H54 (cell line): ENCODE data around the gene SEMA3B.
"Not testable (repeated sequence)": the region's sequence is repeated elsewhere in the genome, so short reads cannot be mapped to it uniquely, and the experiment has no call there.

Experiments used
- DNase-seq: peaks from one replicate; pipeline ENCODE4 v3.0.0; 2011; ENCODE audit warnings: low spot score, mixed read lengths; ENCODE audit not compliant: insufficient read length
- FAIRE-seq: peaks from 3 replicates; lab custom pipeline; 2011; peaks lifted over from hg19 to GRCh38; lab: Jason Lieb, UNC
- POLR2A ChIP-seq: IDR thresholded peaks from 2 replicates; pipeline ENCODE4 v1.6.1; 2011; ENCODE audit warnings: low read depth, mild to moderate bottlenecking, low read length

Gene SEMA3B

GRCh38 chr3:50267280-50267913, 1.6 kb upstream of the SEMA3B start:
- TF ChIP-seq POLR2A = 0 out of 2 replicates have a peak, but pooled peaks have one; percentile 10
- DNase-seq (no peak), FAIRE-seq (no peak)

DNA sequence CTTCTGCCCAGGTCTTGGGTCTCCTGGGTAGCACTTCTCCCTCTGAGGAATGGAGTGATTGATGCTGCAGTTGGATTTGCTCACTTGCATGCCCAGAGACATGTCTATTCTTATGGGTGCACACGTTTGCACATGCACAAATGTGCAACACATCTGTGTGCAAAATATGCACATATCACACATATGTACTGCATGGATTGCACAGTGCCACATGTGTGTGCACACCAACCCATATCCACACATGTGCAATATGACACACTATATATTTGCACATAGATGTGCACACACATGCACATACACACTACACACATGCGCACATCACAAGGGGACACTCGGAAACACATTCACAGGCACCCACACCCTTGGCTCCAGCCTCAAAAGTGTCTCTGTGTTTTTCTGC, 671 bp upstream of the SEMA3B start:
- FAIRE-seq (no peak), DNase-seq (no peak)
- no peak for TF ChIP-seq POLR2A

DNA sequence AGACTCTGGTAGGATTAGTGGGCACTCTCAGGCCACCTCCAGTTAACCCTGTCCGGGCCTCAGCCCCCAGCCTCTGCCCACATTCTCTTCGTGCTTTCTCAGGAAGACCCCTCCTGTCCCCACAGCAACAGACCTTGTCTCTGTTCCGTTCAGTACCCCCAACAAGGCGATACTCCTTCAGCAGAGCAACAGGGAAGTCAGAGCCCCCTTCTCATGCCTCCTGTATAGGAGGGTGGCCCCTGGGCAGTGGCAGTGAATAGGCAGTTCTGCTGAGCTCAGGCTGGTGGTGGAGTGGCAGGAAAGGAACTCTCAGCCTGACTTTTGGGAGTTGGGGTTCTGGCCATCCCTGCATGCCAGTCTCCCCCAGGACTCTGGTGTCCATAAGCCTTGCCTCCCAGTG, 513 bp downstream of the SEMA3B start:
- no peak for TF ChIP-seq POLR2A
- DNase-seq = no peak
- no peak for FAIRE-seq

DNA sequence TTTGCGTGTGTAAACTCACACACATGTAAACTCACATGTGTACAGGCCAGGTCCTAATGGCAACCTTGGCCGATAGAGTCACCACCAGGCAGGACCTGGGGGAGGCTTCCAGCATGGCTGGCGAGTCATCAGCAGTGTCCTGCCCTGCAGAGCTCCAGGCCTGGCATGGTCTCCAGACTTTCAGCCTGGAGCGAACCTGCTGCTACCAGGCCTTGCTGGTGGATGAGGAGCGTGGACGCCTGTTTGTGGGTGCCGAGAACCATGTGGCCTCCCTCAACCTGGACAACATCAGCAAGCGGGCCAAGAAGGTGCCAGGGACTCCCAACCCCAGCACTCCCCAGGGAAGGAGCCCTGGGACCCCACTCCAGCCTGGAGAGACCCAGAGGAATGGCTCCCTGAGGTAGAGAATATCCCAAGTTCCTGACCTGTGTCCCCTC, 1.0 kb downstream of the SEMA3B start:
- FAIRE-seq = peak; percentile 71
- DNase-seq = peak; percentile 90

DNA sequence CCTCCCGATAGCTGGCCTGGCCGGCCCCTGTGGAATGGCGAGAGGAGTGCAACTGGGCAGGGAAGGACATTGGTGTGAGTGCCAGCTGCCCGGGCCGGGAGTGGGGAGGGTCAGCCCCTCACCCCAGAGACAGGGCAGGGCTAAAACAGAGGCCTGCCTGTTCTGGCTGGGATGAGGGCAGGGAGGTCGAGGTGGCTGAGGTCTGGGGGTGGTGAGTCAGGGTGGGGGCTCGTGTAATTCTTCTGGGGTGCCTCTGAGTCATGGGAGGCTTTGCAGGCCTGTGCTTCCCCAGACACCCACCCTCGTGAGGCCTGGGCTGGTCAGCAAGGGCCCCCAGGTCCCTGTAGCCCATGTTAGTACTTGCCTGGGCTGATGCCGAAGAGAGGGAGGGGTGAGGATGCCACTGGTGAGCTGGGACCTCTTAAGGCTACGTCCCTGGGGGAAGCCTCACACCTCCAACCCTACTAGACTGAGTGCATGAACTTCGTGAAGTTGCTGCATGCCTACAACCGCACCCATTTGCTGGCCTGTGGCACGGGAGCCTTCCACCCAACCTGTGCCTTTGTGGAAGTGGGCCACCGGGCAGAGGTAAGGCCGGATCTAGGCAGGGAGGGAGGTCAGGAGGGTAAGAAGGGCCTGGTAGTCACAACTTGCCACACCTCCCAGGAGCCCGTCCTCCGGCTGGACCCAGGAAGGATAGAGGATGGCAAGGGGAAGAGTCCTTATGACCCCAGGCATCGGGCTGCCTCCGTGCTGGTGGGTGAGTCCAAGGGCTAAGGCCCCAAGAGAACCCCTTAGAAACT, 1.7 kb downstream of the SEMA3B start:
- TF ChIP-seq POLR2A = no peak
- FAIRE-seq (no peak), DNase-seq (no peak)

More for the DNA sequence above, 1.0 kb downstream of the SEMA3B start:
- no peak for TF ChIP-seq POLR2A

DNA sequence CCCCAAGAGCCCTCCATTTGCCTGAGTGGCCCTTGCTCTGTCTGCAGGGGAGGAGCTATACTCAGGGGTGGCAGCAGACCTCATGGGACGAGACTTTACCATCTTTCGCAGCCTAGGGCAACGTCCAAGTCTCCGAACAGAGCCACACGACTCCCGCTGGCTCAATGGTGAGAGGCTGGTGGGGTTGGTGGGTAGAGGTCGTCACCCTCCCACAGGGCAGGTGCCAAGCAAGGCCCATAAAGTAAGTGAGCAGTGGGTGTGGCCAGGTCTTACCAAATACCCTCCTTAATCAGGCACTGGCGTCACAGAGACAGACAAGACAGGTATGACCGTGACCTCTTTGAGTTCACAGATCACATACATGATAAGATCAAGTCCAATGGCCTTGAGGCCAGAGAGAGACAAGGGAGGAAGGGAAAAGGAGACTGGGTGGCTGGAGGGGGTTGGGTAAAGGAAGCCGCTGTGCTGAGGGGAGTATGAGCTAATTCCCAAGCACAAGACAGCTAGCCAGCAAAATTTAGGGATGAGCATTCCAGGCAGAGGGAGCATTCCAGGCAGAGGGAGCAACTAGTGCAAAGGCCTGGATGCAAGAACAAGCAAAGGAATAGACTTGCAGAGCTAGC, 2.5 kb downstream of the SEMA3B start:
- no peak for FAIRE-seq
- DNase-seq = no peak
- TF ChIP-seq POLR2A = no peak

- DNase-seq, FAIRE-seq: not testable (repeated sequence)
These were observed 3.6 kb downstream of the SEMA3B start for GRCh38 chr3:50272538-50272910.

DNA sequence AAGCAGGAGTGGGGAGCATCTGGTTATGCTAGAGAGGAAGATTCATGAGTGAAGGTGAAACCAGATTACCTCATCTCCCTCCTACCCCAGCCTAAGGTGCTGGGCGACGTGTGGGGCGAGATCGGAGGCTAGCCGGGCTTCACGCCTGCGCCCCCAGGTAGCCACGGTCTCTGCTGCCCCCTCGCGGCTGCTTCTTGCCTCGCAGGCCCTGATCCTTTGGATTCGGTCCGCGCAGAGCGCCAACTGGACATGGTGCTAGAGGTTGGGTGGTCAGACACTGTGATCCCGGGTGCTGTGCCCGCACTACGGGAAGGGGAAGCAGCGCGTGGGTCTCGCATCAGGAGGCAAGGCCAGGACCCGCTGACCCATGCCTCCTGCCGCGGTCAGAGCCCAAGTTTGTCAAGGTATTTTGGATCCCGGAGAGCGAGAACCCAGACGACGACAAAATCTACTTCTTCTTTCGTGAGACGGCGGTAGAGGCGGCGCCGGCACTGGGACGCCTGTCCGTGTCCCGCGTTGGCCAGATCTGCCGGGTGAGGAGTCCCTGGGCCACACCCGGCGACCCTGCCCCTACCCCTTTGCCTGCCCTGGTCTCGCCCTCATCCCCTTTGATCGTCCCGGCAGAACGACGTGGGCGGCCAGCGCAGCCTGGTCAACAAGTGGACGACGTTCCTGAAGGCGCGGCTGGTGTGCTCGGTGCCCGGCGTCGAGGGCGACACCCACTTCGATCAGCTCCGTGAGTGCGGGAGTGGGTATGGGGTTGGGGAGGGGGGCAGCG, 4.2 kb downstream of the SEMA3B start:
- FAIRE-seq = no peak
- TF ChIP-seq POLR2A = no peak
- DNase-seq = peak; percentile 94

DNA sequence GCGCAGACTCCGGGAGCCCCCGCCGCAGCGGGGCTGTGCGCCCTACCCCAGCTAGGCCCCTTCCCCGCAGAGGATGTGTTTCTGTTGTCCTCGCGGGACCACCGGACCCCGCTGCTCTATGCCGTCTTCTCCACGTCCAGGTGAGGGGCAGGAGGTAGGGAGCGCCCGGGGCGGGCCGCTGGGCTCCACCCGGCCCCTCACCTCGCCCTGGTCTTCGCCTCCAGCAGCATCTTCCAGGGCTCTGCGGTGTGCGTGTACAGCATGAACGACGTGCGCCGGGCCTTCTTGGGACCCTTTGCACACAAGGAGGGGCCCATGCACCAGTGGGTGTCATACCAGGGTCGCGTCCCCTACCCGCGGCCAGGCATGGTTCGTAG, 4.7 kb downstream of the SEMA3B start:
- no peak for FAIRE-seq
- DNase-seq = no peak
- no peak for TF ChIP-seq POLR2A

DNA sequence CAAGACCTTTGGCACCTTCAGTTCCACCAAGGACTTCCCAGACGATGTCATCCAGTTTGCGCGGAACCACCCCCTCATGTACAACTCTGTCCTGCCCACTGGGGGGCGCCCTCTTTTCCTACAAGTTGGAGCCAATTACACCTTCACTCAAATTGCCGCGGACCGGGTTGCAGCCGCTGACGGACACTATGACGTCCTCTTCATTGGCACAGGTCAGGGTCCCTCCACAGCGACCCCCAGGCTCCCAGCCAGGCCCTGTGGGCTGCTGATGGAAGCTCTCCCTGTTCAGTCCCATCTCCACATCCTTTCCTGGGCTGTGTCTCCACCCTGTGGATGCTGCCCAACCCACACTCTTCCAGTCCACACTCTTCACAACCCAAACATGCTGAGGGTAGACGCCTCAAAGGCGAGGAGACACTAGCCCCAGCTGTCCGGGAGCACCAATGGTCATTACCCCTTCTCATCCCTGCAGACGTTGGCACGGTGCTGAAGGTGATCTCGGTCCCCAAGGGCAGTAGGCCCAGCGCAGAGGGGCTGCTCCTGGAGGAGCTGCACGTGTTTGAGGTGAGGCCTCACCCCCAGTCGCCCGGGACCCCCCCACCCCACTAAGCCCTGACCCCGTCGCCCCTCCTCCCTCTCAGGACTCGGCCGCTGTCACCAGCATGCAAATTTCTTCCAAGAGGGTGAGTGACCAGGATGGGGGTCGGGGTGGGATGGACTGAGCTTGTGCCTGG, 5.6 kb downstream of the SEMA3B start:
- no peak for TF ChIP-seq POLR2A
- DNase-seq (peak; percentile 68), FAIRE-seq (no peak)

- no peak for TF ChIP-seq POLR2A
- FAIRE-seq = no peak
- no peak for DNase-seq
These were observed 6.4 kb downstream of the SEMA3B start for GRCh38 chr3:50275141-50275995.

GRCh38 chr3:50275996-50276761, 7.2 kb downstream of the SEMA3B start:
- no peak for FAIRE-seq
- no peak for TF ChIP-seq POLR2A
- DNase-seq = no peak
